Measurements from ENCODE around the gene SWAP70.

The SWAP70 gene

DNA sequence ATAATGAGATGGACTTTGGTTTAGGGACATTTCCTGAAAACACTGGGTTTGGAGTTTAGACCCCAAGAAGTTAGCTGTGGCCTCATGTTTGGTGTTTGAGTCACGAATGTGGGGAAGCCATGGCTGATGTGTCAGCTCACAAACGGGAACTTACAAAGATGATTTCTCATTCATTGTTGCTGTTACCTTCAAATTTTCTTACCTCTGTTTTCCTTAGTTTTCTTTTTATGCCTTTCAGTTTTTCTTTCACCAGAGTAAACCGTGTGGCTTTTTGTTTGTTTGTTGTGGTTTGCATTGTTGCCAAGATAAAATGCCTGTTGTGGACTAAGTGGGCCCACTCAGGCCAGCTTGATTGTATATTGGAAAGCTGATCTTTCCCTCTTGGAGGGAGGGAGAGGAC lies 89.1 kb downstream of the SWAP70 start:
- no peak for DNase-seq (ENCODE audit: low spot score)

DNA sequence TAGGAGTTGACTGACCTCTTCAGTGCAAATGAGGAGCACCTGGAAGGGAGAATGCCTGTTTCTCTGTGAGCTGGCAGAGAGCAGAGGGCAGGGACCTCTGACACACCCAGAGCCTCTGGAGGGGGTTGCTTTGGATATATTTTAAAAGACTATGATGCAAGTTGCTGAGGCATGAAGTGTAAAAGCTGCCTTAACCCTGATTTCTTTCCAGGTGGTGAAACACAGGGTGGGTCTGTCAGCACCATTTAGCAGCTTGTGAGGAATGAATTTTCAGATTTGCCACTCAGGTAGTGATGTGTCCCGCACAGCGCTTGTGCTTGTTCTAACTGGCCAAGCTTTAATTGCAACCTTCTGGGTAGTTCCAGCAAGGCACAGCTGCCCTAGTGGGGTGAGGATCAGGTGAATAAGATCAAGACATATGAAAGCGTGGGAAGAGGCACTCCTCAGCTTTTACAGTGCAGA lies 90.2 kb downstream of the SWAP70 start:
- DNase-seq (ENCODE audit: low spot score), result peak; percentile 57

DNA sequence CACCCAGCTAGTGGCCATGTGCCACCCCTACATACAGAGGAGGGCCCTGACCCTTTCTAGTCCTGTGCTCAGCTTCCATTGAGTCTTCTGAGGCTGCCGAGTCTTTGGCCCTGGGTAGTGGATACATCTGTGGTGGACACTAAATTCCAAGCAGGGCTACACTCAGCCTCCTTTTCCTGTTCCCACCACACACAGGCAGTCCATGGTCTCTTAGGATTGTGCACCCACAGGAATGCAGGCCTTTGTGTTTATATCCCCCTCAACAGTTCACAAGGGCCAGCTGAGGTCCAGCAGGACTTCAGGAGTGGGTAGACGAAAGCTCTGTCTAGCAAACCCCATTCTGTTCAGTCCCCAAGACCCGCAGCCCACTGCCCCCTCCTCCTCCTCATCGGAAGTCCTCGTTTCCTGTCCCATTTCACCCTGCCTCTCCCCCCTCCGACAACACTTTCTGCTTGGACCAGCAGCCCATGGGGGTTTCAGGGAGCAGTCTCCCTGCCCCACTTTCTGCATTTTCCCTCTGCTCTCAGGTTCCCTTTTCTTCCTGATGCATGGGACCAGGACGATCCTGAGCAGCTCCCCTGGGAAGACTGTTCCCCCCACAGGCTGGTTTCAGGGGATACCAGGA lies 91.8 kb downstream of the SWAP70 start:
- no peak for DNase-seq (ENCODE audit: low spot score)

DNA sequence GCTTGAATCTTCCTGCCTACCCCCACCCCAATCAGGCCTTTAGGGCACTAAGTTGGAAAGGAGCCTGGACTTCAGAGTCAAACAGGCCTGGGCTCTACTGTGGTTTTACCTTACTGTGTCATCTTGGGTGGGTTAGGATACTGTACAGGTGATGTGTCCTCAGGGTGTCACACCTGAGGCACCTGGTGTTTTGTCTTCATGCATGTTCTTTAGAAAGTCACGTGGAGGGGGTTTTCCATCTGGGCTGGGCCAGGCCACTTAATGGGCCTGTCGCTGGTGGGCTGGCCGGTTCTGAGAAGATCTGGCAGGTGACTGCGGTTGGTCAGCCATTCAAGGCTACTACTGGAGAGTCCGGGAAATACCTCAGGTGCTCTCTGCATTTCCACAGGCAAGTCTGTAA lies 92.6 kb downstream of the SWAP70 start:
- DNase-seq (ENCODE audit: low spot score), result peak; percentile 35

DNA sequence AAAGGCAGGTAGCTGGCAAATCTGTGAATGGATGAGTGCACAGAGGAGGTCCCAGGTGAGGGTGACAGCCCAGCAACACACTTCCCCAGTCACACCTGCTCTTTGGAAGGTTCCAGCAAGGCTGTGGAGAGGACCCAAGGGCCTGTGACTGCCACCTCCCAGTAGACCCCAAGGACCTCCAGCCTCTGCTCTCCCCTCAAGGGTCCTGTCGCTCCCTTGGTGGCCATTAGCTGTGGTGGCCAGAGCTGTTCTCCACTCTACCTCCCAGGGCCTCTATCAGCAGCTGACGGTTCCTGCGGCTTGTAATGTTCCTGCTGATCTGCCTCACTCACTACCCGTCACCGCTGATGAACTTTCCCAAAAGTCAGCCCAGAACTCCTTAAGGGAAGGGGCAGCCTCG lies 93.0 kb downstream of the SWAP70 start:
- DNase-seq (ENCODE audit: low spot score), result no peak

DNA sequence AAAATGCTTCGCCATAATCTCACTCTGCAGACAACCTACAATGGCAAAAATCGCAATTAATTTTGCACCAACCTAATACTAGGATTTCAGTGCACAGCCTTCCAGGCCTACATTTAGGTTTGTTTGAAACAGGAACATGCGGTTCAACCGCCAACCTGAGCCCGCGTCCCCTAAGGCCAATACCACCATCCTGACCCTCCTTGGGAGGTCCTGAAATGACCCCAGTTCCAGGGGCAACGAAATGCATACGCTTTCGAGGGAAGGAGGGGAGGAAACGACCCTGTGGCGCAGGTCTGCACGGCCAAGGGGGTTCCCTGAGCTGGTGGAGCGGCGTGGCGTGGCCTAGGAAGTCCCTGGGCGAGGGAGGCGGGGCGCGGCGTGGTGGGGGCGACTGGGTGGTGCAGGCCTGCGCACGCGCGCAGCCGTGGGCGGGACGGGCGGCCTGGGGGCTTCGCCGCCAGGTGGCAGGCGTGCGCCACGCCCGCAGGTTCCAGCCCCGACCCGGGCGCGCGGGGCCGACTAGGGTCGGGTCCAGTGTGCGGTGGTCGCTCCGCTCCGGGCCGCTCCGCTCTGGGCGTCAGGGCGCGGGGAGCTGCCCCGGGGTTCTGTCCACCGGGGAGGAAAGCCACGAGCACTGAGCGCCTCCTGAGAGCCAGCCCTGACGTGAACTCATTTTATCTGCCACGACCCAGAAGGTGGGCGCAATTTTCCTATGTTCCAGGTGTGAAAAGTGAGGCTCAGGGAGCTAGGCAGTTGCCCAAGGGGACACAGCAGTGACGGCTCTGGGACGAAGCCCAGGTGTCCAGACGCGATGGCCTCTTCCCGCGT lies 94.1 kb downstream of the SWAP70 start:
- peak; percentile 87 for DNase-seq (ENCODE audit: low spot score)

DNA sequence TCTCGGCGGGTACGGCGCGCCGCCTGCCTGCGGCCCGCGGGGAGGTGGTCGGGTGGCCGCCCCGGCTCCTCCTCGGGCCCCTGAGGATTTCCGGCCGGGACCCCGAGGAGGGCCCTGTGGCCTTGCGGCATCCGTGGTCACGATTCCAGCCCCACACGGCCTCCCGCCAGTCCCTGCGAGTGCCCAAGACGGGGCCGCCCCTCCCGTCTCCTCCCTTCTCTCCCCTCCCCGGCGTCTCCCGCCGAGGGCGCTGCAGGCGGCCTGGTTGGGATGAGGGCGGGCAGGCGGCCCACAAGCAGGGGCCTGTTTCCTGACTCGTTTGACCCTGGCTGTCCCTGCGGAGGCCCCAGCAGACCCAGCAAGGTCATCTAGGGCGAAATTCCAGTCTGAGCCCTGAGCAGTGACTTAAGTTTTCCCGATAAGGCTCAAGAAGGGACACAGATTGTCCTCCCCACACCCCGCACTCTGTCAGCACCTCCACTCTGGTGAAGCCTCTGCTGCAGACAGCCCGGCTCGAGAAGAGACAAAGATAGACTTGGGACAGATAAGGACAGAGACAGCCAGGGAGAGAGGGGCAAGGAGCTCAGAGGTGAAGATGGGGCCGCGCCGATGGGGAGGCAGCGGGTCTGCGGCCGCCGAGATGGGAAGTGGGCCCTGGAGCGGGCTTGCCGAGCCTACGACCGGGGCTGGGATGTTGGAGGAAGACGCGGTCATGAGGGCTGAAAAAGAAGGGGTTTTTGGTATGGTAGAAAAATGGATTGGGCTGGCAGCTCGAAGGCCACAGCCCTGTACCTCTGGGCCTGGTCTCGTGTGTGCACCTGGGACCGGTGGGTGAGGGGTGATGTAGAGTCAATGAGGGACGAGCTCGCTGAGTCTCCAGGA lies 95.0 kb downstream of the SWAP70 start:
- DNase-seq (ENCODE audit: low spot score), result peak; percentile 55

DNA sequence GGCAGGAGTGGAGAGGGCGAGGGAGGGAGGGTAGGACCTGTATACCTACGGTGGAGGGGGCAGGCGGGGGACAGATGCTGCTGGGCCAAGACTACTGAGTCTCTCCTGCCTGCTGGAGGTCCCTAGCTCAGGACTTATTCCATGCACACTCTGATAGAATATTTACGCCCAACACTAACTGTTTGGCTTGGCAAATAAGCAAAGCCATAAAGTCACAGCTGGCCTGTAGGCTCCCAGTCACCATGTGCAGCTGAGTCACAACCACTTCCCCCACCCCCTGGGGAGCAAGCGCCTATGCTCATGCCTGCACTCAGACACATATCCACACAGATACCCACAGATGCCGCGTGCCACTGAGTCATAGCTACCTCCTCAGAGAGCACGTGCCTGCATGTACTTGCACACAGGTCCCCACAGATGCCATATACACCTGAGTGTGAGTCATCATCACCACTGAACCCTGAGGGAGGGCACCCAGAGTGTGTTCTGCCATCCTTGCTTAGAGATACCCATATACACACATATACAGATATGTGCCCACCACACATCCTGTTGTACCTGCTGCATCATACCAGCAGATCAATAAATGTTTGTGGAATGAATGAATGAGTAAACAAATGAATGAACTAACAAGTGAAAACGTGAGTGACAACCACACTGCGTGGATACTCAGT lies 95.8 kb downstream of the SWAP70 start:
- DNase-seq (ENCODE audit: low spot score), result peak; percentile 85

DNA sequence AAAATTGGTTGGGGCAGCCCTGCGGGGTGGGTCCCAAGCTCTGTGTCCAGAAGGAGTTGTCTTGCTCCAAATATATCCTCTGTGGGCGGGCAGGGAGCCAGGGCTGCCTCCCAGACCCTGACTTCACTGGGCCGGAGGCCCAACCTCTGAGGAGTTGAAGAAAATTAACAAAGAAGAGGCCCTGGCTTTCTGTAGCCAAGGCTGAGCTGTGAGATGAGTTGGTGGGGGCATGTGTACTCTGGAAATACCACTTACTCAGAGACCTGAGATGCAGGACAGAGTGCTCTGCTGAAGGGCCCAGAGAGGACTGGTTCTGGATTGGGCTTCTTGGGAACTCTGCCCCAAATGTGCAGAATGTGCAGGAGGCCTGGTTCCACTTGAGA lies 96.3 kb downstream of the SWAP70 start:
- no peak for DNase-seq (ENCODE audit: low spot score)

DNA sequence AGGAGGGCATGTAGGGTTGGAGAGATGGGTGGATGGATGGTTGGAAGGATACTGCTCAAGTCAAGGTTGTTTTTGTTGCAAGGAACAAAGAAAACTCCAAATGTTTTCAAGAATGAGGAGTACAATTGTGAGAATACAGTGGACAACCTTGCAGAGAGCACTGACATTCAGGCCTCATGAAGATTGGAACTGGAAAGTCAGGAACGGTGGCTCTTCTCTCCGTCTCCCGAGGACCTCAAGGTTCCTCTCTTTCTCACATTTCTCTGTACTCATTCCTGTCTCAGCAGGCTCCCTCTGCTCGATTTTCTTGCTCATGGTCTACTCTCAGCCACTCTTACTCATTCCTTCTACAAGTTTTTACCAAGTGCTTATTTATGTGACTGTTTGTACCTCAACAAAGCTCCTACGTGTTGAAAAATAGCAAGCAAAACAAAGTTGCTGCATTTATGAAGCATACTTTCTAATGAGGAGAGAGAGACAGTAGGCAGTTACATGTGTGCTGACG lies 97.6 kb downstream of the SWAP70 start:
- DNase-seq (ENCODE audit: low spot score), result no peak

DNA sequence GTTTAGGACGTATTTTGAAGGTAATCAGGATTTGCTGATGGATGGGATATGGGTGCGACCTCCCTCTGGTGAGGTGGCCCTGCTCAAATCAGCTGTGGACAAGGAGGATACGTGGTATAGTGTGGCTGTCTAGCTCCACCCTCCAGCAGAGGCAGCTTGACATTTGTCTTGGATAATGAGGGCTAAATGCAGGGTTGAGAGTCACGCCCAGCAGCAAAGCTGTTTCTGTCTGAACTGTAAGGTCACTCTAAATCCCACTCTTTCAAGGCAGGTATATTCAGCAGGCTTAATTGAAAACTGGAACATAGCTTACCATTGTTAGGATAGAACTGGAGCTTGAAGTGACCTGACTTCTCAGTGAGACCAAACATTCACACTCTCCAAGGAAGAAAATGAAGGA lies 98.7 kb downstream of the SWAP70 start:
- no peak for DNase-seq (ENCODE audit: low spot score)

DNA sequence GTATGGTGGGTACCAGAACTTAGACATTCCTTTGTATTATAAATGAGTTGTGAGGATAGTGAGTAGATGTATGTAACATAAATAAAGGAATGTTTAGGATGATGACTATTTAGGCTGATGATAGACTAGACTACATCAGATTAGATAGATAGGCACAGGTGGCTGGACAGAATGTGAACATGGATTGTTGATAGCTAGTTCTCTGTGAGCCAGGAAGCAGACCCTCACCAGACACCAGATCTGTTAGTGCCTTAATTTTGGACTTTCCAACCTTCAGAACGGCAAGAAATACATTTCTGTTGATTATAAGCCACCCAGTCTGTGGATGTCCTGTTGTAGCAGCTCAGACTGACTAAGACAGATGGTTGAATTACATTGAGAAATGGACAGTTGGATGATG lies 99.4 kb downstream of the SWAP70 start:
- no peak for DNase-seq (ENCODE audit: low spot score)

DNA sequence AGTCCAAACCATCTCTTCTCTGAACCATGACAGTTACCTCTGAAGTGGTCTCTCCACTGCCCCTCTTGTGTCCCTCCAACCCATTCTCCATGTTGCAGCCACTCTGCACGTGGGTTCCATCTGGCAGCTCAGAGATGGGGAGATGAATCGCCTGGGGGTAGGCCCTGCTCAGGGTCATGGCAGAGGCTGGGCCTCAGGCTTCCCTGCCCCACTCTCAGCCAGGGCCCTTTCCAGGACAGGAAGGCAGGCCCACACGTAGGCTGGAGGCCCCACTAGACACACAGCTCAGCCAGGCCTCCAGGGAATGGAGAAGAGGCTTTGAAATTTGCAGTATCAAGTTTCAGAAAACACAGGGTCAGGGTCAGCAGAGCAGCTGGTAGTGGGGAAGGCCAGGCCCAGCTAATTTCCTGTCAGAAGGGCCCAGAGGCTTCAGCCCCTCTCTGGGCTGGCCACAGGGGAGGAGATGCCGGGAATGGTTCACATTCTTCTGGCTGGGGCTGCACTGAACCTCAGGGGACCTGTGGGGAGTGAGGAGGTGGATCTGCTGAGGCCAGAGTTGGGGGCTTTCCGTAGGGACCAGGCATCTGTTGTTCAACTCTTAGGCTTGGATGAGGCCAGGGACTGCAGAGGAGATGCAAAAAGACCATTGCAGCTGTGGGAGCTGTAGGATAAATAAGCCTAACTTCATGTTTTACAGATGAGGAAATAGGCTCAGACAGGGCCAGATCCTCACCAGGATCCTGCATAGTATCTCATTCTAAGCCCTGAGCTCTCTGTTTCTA lies 101.6 kb downstream of the SWAP70 start:
- no peak for DNase-seq (ENCODE audit: low spot score)

DNA sequence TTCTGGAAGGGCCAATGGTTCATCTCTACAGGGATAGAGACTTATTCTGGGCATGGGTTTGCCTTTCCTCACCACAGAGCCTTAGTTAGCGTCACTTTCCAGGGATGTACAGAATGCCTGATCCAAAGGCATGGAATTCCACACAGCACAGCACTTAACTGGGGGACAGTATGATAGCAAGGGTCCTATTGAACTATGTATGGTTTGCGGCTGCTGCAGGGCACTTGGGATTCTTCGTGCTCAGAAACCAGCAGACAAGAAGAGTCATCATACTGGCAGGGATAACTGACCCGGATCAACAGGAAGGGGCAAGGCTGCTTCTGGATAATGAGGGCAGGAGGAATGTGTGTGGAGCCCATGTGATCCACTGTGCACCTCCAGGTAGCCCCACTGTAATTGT lies 105.7 kb downstream of the SWAP70 start:
- DNase-seq (ENCODE audit: low spot score), result no peak

DNA sequence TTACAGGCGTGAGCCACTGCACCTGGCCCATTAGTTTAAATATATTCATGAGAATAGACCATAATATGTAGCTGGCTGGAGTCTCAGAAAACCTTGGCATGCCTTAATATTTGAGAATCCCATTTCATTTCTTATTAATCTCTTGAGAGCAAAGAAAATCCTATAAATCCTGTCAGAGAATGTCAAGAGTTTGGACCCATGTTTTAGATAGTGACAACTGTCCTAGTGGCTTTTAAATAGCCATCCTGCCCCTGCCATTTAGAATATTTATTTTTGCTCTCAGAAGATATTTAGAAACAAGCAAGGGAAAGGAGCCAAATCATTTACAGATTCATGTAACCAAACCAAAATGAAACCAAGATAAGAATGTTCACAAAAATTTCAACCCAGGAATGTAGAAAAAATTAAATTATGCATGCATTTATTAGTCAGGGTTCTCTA lies 107.2 kb downstream of the SWAP70 start:
- DNase-seq (ENCODE audit: low spot score), result no peak

DNA sequence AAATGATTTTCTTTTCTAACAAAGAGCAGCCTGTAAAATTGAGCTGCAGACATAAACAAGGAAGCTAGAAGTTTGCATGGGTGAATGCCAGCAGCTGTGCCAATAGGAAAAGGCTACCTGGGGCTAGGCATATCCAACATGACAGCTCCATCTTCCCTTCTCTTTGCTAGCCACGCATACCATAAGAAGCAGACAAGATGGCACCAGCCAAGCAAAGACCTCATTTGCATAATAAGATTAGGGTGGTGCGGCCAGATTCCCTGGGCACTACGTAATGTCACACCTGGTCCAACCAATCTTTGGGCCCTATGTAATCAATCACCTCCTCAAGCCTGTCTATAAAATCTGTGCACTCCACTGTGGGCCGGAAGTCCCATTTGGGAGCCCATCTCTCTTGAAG lies 108.3 kb downstream of the SWAP70 start:
- no peak for DNase-seq (ENCODE audit: low spot score)

DNA sequence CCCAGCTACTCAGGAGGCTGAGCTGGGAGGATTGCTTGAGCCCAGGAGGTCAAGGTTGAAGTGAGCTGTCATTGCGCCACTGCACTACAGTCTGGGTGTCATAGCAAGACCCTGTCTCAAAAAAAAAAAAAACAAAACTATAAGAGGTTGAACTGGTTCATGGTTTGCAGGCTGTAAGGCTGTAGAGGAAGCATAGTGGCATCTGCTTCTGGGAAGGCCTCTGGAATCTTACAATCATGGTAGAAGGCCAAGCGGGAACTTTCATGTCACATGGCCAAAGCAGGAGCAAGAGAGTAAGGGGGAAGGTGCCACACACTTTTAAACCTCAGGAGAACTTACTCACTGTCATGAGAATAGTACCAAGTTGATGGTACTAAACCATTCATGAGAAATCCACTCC lies 109.6 kb downstream of the SWAP70 start:
- DNase-seq (ENCODE audit: low spot score), result no peak

DNA sequence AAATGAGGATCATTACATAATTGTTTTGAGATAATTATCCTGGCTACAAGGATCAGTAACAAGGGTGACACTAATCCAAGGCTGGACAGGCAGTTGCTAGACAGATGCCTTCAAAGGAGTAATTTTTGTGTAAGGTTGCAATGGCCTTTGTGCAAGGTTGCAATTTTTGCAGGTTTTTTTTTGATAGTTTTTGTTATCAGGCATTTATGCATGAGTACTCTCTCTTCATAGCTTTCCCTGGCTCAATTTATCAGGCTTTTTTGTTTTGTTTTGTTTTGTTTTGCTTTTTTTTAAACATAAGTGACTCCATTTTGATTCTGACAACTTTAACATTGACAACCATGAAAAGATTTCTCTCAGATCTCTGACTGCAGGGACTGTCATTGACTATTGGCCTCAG lies 110.2 kb downstream of the SWAP70 start:
- no peak for DNase-seq (ENCODE audit: low spot score)

DNA sequence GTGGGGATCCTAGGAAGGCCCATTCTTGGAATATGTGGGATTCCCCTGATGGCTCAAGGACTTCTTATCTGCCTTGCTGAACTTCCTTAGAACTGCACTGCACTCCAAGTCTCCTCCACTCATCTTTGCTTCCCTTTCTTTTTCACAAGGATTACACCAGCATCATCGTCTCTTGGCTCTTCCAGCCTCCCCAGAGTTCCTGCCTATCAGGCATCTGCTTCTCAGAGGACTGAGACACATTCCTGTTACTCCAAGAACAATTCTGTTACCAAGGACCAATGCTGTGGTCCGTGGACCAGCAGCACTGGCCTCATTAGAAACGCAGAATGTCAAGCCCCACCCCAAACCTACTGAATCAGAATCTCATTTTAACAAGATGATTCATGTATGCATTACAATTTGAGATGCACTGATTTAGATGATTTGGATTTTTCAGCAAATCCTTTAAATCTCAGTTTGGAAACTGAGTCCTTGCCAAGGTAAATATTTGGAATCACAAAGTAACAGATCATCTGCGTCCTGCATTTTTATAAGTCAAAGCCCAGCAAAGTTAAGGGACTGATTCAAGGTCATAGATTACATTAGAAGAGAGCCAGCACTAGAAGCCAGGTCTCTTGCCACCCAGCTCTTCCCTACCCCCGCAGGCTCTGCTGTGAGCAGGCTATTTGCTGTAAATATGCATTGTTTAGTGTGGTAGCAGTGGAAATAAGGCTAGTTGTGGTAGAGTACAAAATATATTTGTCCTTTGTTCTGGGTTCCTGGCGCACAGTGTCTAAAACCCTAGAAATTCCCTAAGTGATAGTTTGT lies 110.9 kb downstream of the SWAP70 start:
- no peak for DNase-seq (ENCODE audit: low spot score)

DNA sequence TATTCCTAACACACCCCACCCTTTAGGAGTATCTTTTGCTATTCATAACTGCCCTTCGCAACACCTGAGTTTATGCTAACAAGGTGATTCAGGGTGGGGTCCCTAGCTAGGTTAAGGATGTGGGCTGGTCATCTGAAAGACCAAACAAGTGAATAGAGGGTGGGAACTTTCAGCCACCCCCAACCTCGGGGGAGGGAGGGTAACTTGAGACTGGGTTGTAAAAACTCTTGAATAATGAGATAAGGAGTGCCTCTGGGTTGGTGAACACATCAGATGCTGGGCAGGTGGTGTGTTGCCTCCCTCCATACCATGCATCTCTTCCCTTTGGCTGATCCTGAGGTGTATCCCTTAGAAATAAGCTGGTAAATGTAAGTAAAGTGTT lies 111.5 kb downstream of the SWAP70 start:
- no peak for DNase-seq (ENCODE audit: low spot score)
